Fibroblast of mammary gland (primary cell): ENCODE measurements around the gene POLA2.
"Not testable (repeated sequence)": the region's sequence is repeated elsewhere in the genome, so short reads cannot be mapped to it uniquely, and the experiment has no call there.

Experiments
- DNase-seq: peaks from one replicate; pipeline ENCODE4 v3.0.0-alpha.2; 2010; ENCODE audit warnings: low read depth
- H3K4me3 ChIP-seq: 2 replicates; pipeline ENCODE4 v1.5.1; 2011; ENCODE audit warnings: low read depth, mild to moderate bottlenecking, low read length, moderate library complexity; ENCODE audit not compliant: control insufficient read depth
- CTCF ChIP-seq: conservative IDR thresholded peaks from 2 replicates; pipeline ENCODE4 v1.5.1; 2011; ENCODE audit warnings: low read depth, low read length, inconsistent platforms; ENCODE audit not compliant: control insufficient read depth, insufficient read depth

POLA2 gene

DNA sequence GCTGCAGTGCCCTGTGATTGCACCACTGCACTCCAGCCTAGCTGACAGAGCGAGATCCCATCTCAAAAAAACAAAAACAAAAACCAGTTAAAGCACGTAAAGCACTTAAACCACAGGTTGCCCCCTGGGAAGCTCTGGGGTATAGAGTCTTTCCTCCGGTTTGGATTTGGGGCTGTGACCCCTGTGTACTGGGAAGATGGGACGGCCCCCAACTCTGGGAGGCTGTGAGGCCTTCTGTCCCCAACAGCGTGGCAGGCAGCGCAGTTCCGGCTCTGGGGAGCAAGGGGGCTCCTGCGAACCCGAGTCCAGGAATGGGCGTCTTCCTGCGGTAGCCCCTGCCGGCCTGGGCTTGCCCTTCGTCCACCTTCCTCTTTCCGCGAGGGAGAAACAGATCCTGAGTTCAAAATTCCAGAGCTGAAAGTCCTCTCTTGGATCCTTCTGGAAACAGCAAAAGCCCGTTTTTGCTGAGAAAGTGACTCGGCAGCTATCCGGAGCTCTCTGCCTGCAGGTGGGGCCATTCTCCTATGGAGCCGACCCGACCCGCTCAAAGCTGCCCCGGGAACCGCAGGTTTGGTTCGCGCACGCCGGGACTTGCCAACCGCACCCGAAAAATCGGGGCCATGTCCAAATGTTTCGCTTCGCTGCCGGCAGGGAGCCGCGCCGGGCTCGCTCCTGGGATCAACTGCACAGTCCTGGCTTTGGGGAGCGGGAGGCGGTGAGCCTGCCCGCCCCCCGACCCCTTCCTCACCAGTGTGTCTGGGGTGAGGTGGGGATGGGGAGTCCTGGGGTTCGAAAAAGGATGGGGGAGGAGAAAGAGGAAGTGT, 36.3 kb upstream of the POLA2 start:
- DNase-seq = peak; percentile 55
- TF ChIP-seq CTCF = peak; percentile 45
- peak overlapping the region; percentile 38 for H3K4me3 ChIP-seq

DNA sequence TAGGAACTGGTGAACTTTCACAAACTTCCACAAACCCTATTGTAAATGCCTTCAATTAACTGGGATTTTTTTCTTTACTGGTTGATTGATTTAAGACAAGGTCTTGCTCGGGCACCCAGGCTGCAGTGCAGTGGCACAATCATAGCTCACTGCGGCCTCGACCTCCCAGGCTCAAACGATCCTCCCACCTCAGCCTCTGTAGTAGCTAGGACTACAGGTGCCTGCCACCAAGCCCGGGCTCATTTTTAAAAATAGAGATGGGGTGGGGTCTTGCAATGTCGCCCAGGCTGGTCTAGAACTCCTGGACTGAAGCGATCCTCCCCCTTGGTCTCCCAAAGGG, 35.7 kb upstream of the POLA2 start:
- DNase-seq = no peak
- H3K4me3 ChIP-seq = peak overlapping the region; percentile 38
- no peak for TF ChIP-seq CTCF

- TF ChIP-seq CTCF = no peak
- no peak overlapping the region for H3K4me3 ChIP-seq
- DNase-seq = no peak
Observed at GRCh38 chr11:65227879-65228278, 33.9 kb upstream of the POLA2 start.

GRCh38 chr11:65236194-65237059, 25.3 kb upstream of the POLA2 start:
- TF ChIP-seq CTCF = no peak
- no peak overlapping the region for H3K4me3 ChIP-seq
- DNase-seq = no peak

- H3K4me3 ChIP-seq, DNase-seq: not testable (repeated sequence)
Observed at GRCh38 chr11:65238302-65238701, 23.5 kb upstream of the POLA2 start.

GRCh38 chr11:65241134-65241533, 20.6 kb upstream of the POLA2 start:
- no peak for TF ChIP-seq CTCF
- no peak for DNase-seq
- H3K4me3 ChIP-seq = no peak overlapping the region

GRCh38 chr11:65241692-65242091, 20.1 kb upstream of the POLA2 start:
- no peak for DNase-seq
- H3K4me3 ChIP-seq = no peak overlapping the region
- no peak for TF ChIP-seq CTCF
